Prostate gland (tissue), 2 donors: ENCODE data around the gene CLIC1. TPM values are rescaled to one million over a fixed set of nuclear protein-coding genes. Genes with fewer than 3 reads are reported as not detected.

ENCODE experiments used
- DNase-seq: peaks from one replicate; pipeline ENCODE4 v3.0.0-alpha.2; 2019; ENCODE audit warnings: low spot score
- H3K27ac ChIP-seq, 2 donors: fragments of 200-600 bp; sonication (generic); 2 replicates each; pipeline ENCODE4 v1.5.1; 2017 to 2019
- H3K27me3 ChIP-seq: fragments of 200-600 bp; sonication (generic); replicated peaks from 2 replicates; pipeline ENCODE4 v1.5.1; 2019; ENCODE audit not compliant: insufficient read depth
- H3K36me3 ChIP-seq, 2 donors: fragments of 200-600 bp; sonication (generic); 1 replicate in 1 of 2; 2 replicates in 1 of 2; pipeline versions ENCODE4 v1.5.1 to v1.8.1; 2017 to 2019
- H3K4me1 ChIP-seq: fragments of 200-600 bp; sonication (generic); replicated peaks from 2 replicates; pipeline ENCODE4 v1.5.1; 2019
- H3K4me3 ChIP-seq, 2 donors: fragments of 200-600 bp; sonication (generic); 2 replicates each; pipeline ENCODE4 v1.5.1; 2017 to 2019
- H3K9me3 ChIP-seq: fragments of 200-600 bp; sonication (generic); 2 replicates; pipeline ENCODE4 v1.5.1; 2017
- CTCF ChIP-seq, 4 experiments: fragments of 200-600 bp in 2 of 4; fragments of 450-650 bp in 2 of 4; sonication (generic) in 2 of 4; IDR thresholded peaks; 1 replicate in 3 of 4; 2 replicates in 1 of 4; pipeline ENCODE4 v1.5.1; 2016 to 2019; ENCODE audit warnings: antibody characterized with exemption in 4 of 4, mild to moderate bottlenecking in 2 of 4, moderate library complexity in 2 of 4
- POLR2A ChIP-seq: fragments of 450-650 bp; IDR thresholded peaks from one replicate; pipeline ENCODE4 v1.6.1; 2016; ENCODE audit warnings: antibody characterized with exemption, mild to moderate bottlenecking
- POLR2AphosphoS5 ChIP-seq: sonication (generic); formaldehyde crosslinking; IDR thresholded peaks from one replicate; pipeline ENCODE4 v1.6.1; 2017; ENCODE audit warnings: antibody characterized with exemption
- WGBS: methylation state at CpG from one replicate; pipeline ENCODE4 v1.1.5; 2018; 5-methylcytosine and 5-hydroxymethylcytosine counted together
- intact Hi-C: fragments of 100-400 bp; cut with DNase I; formaldehyde crosslinking; loops from one replicate; pipeline ENCODE4 v1.14.2; 2022
- total RNA-seq, 2 donors: library from RNA; depleted of rRNA; stranded (reverse); fragments of >200 nt; gene quantifications; one replicate each; pipeline ENCODE4 v1.1.0, GENCODE V29; 2016

Gene CLIC1
- total RNA-seq, 2 donors from 2014 or later: 224 to 331 TPM

GRCh38 chr6:31775633-31776484 lies 39.5 kb upstream of the CLIC1 start:
- H3K27ac ChIP-seq: no peak overlapping the region
- no peaks in the 10 kb centered on the region for H3K4me1 ChIP-seq
- no peaks in the 10 kb centered on the region for H3K27me3 ChIP-seq
- no peaks in the 10 kb centered on the region for H3K9me3 ChIP-seq
- 93% methylated on average over 32 of the region's 32 CpGs for WGBS
- H3K4me3 ChIP-seq: no peak overlapping the region
- DNase-seq: no peak
- peaks cover 0 to 12% of the 10 kb centered on the region in 2 donors for H3K36me3 ChIP-seq
- intact Hi-C loops: no loop called here
- TF ChIP-seq POLR2AphosphoS5 (no peak), POLR2A (no peak), CTCF (IDR thresholded peaks at IDR 0.05) (no peak)

- intact Hi-C loops: no loop called here
Measured at GRCh38 chr6:31775184-31775583, 38.9 kb upstream of the CLIC1 start.

GRCh38 chr6:31771992-31772358 lies 35.6 kb upstream of the CLIC1 start:
- no peak overlapping the region for H3K27ac ChIP-seq
- DNase-seq: no peak
- no peaks in the 10 kb centered on the region for H3K4me1 ChIP-seq
- no peak overlapping the region for H3K4me3 ChIP-seq
- H3K36me3 ChIP-seq: no peaks in the 10 kb centered on the region
- no peaks in the 10 kb centered on the region for H3K27me3 ChIP-seq
- intact Hi-C loops: loop anchor here (5.0 kb wide), 1 partner anchor 90 kb away; the partner anchor contains the start of gene LY6G5C
- WGBS: 83% methylated on average over 4 of the region's 4 CpGs
- H3K9me3 ChIP-seq: no peaks in the 10 kb centered on the region
- no peak for TF ChIP-seq CTCF (IDR thresholded peaks at IDR 0.05)
- TF ChIP-seq POLR2A: no peak
- TF ChIP-seq POLR2AphosphoS5: no peak

More at GRCh38 chr6:31775184-31775583, 38.9 kb upstream of the CLIC1 start:
- Histone ChIP-seq H3K4me1 (no peaks in the 10 kb centered on the region), H3K27ac (no peak overlapping the region), H3K36me3 (peaks cover 0 to 7% of the 10 kb centered on the region in 2 donors), H3K27me3 (no peaks in the 10 kb centered on the region), H3K9me3 (no peaks in the 10 kb centered on the region), H3K4me3 (no peak overlapping the region)
- no peak for TF ChIP-seq POLR2A
- peak in 1 of 4 experiments; percentile 32 for TF ChIP-seq CTCF (IDR thresholded peaks at IDR 0.05)
- no peak for DNase-seq
- 83% methylated on average over 4 of the region's 4 CpGs for WGBS

- Histone ChIP-seq H3K4me1 (no peaks in the 10 kb centered on the region), H3K4me3 (no peak overlapping the region), H3K27ac (no peak overlapping the region), H3K27me3 (no peaks in the 10 kb centered on the region), H3K9me3 (no peaks in the 10 kb centered on the region), H3K36me3 (no peaks in the 10 kb centered on the region)
- no peak for DNase-seq
- WGBS: 92% methylated on average over 2 of the region's 2 CpGs
- intact Hi-C loops: loop anchor here (5.0 kb wide), 1 partner anchor 89 kb away; the partner anchor contains the start of gene LY6G5C
- TF ChIP-seq POLR2A (no peak), CTCF (IDR thresholded peaks at IDR 0.05) (no peak), POLR2AphosphoS5 (no peak)
Measured at GRCh38 chr6:31770860-31771259, 34.5 kb upstream of the CLIC1 start.
